HG03108 (cell line): ENCODE measurements around the gene VPS26C.
A peak's percentile ranks its signal among the peaks of the same experiment; 100 is the strongest.

ENCODE experiments used
- ATAC-seq: cut with Tn5 transposase; IDR thresholded peaks from one replicate; pipeline ENCODE4 v1.9.1; 2021; ENCODE audit warnings: moderate library complexity; ENCODE audit not compliant: unreplicated experiment

Gene VPS26C

GRCh38 chr21:37207441-37208009 lies 59.6 kb downstream of the VPS26C start:
- ATAC-seq = peak; percentile 67

- ATAC-seq = no peak
These were observed 60.6 kb downstream of the VPS26C start for GRCh38 chr21:37206496-37206895.

GRCh38 chr21:37204580-37204979 lies 62.6 kb downstream of the VPS26C start:
- no peak for ATAC-seq

- ATAC-seq = no peak
These were observed 64.7 kb downstream of the VPS26C start for GRCh38 chr21:37202221-37203110.

GRCh38 chr21:37200641-37201480 lies 66.3 kb downstream of the VPS26C start:
- ATAC-seq = no peak

- ATAC-seq = no peak
These were observed 67.8 kb downstream of the VPS26C start for GRCh38 chr21:37199057-37199924.

GRCh38 chr21:37197746-37198145 lies 69.4 kb downstream of the VPS26C start:
- ATAC-seq = no peak

- ATAC-seq = no peak
These were observed 70.3 kb downstream of the VPS26C start for GRCh38 chr21:37196847-37197246.

- ATAC-seq = no peak
These were observed 71.5 kb downstream of the VPS26C start for GRCh38 chr21:37195610-37196009.

- no peak for ATAC-seq
These were observed 72.1 kb downstream of the VPS26C start for GRCh38 chr21:37195059-37195458.

- ATAC-seq = no peak
These were observed 73.5 kb downstream of the VPS26C start for GRCh38 chr21:37193676-37194075.

- ATAC-seq = no peak
These were observed 74.1 kb downstream of the VPS26C start for GRCh38 chr21:37193006-37193405.

- ATAC-seq = no peak
These were observed 75.1 kb downstream of the VPS26C start for GRCh38 chr21:37192019-37192418.

GRCh38 chr21:37188825-37189224 lies 78.3 kb downstream of the VPS26C start:
- ATAC-seq = no peak

- no peak for ATAC-seq
These were observed 80.2 kb downstream of the VPS26C start for GRCh38 chr21:37186983-37187382.

GRCh38 chr21:37184784-37185593 lies 82.1 kb downstream of the VPS26C start:
- ATAC-seq = peak; percentile 54

- ATAC-seq = no peak
These were observed 83.4 kb downstream of the VPS26C start for GRCh38 chr21:37183749-37184148.

- ATAC-seq = no peak
These were observed 84.9 kb downstream of the VPS26C start for GRCh38 chr21:37182222-37182621.

- ATAC-seq = no peak
These were observed 86.1 kb downstream of the VPS26C start for GRCh38 chr21:37181059-37181458.

- ATAC-seq = no peak
These were observed 90.4 kb downstream of the VPS26C start for GRCh38 chr21:37176716-37177115.
